ENCODE data around the gene ZDHHC14. TPM values are rescaled to one million over a fixed set of nuclear protein-coding genes. Genes with fewer than 3 reads are reported as not detected.

ZDHHC14 gene
- total RNA-seq, 3 donors from 2014 or later, result 9.1 to 10.5 (median 10.0) TPM

GRCh38 chr6:157563611-157564284, 182.8 kb downstream of the ZDHHC14 start:
- intact Hi-C loops (cut with DNase I, micrococcal nuclease), result no loop called here
- peak; percentile 38 for ATAC-seq

GRCh38 chr6:157568702-157569101, 187.7 kb downstream of the ZDHHC14 start:
- DNase-seq, result no peak
- no peaks in the 10 kb centered on the region for H3K9me3 ChIP-seq
- H3K36me3 ChIP-seq (ENCODE audit: low read depth), result no peaks in the 10 kb centered on the region
- H3K4me3 ChIP-seq, result no peak overlapping the region
- intact Hi-C loops (cut with DNase I, micrococcal nuclease), result no loop called here
- TF ChIP-seq CTCF (IDR thresholded peaks at IDR 0.05), result no peak
- no peaks in the 10 kb centered on the region for H3K4me1 ChIP-seq (ENCODE audit: low read depth)
- no peak for ATAC-seq

More at GRCh38 chr6:157563611-157564284, 182.8 kb downstream of the ZDHHC14 start:
- no peaks in the 10 kb centered on the region for H3K36me3 ChIP-seq (ENCODE audit: low read depth)
- no peak for TF ChIP-seq CTCF (IDR thresholded peaks at IDR 0.05)
- no peak for DNase-seq
- peaks cover 2% of the 10 kb centered on the region for H3K4me1 ChIP-seq (ENCODE audit: low read depth)
- no peak overlapping the region for H3K4me3 ChIP-seq
- H3K9me3 ChIP-seq, result no peaks in the 10 kb centered on the region

- no peaks in the 10 kb centered on the region for H3K9me3 ChIP-seq
- DNase-seq (no peak), ATAC-seq (peak; percentile 27)
- no peaks in the 10 kb centered on the region for H3K4me1 ChIP-seq (ENCODE audit: low read depth)
- intact Hi-C loops (cut with DNase I, micrococcal nuclease), result no loop called here
- no peak overlapping the region for H3K4me3 ChIP-seq
- H3K36me3 ChIP-seq (ENCODE audit: low read depth), result no peaks in the 10 kb centered on the region
- no peak for TF ChIP-seq CTCF (IDR thresholded peaks at IDR 0.05)
Observed at GRCh38 chr6:157569543-157569942, 188.6 kb downstream of the ZDHHC14 start.

GRCh38 chr6:157570104-157570503, 189.1 kb downstream of the ZDHHC14 start:
- no peak for TF ChIP-seq CTCF (IDR thresholded peaks at IDR 0.05)
- Histone ChIP-seq H3K4me3 (no peak overlapping the region), H3K9me3 (no peaks in the 10 kb centered on the region), H3K4me1 (ENCODE audit: low read depth) (no peaks in the 10 kb centered on the region), H3K36me3 (ENCODE audit: low read depth) (no peaks in the 10 kb centered on the region)
- DNase-seq (no peak), ATAC-seq (no peak)
- intact Hi-C loops (cut with DNase I, micrococcal nuclease), result no loop called here

- Histone ChIP-seq H3K36me3 (ENCODE audit: low read depth) (no peaks in the 10 kb centered on the region), H3K4me1 (ENCODE audit: low read depth) (no peaks in the 10 kb centered on the region), H3K9me3 (no peaks in the 10 kb centered on the region), H3K4me3 (no peak overlapping the region)
- TF ChIP-seq CTCF (IDR thresholded peaks at IDR 0.05), result no peak
- no peak for ATAC-seq
- DNase-seq, result no peak
- intact Hi-C loops (cut with DNase I, micrococcal nuclease), result no loop called here
Observed at GRCh38 chr6:157570752-157571151, 189.8 kb downstream of the ZDHHC14 start.
